ENCODE measurements around the gene IL1RAPL1.
A peak's percentile ranks its signal among the peaks of the same experiment; 100 is the strongest.

The IL1RAPL1 gene

GRCh38 chrX:29530501-29530900, 943.3 kb downstream of the IL1RAPL1 start:
- no peak for TF ChIP-seq CTCF (conservative IDR thresholded peaks at IDR 0.05)
- no peak overlapping the region for H3K27ac ChIP-seq

GRCh38 chrX:29531336-29531735, 944.1 kb downstream of the IL1RAPL1 start:
- H3K27ac ChIP-seq = no peak overlapping the region

GRCh38 chrX:29535212-29536162, 948.2 kb downstream of the IL1RAPL1 start:
- H3K27ac ChIP-seq = peak overlapping the region; percentile 86
- no peak for TF ChIP-seq CTCF (conservative IDR thresholded peaks at IDR 0.05)

More at GRCh38 chrX:29531336-29531735, 944.1 kb downstream of the IL1RAPL1 start:
- no peak for TF ChIP-seq CTCF (conservative IDR thresholded peaks at IDR 0.05)

- H3K27ac ChIP-seq = no peak overlapping the region; the same call in 1 of the 2 replicates
- TF ChIP-seq CTCF (conservative IDR thresholded peaks at IDR 0.05) = no peak
These were observed 953.8 kb downstream of the IL1RAPL1 start for GRCh38 chrX:29541038-29541437.

GRCh38 chrX:29542152-29542551, 954.9 kb downstream of the IL1RAPL1 start:
- peak overlapping the region; percentile 56 for H3K27ac ChIP-seq
- no peak for TF ChIP-seq CTCF (conservative IDR thresholded peaks at IDR 0.05)

- TF ChIP-seq CTCF (conservative IDR thresholded peaks at IDR 0.05) = no peak
- H3K27ac ChIP-seq = no peak overlapping the region
These were observed 958.6 kb downstream of the IL1RAPL1 start for GRCh38 chrX:29545878-29546277.

GRCh38 chrX:29547877-29548276, 960.6 kb downstream of the IL1RAPL1 start:
- no peak overlapping the region for H3K27ac ChIP-seq
- TF ChIP-seq CTCF (conservative IDR thresholded peaks at IDR 0.05) = no peak

All from VCaP (cell line).